ENCODE measurements around the gene DHRS1. TPM values are rescaled to one million over a fixed set of nuclear protein-coding genes. Genes with fewer than 3 reads are reported as not detected.

The DHRS1 gene
- total and polyA plus RNA-seq, 2 of the 4 experiments (the other 2 are of a cell fraction): 15.8 to 38.6 TPM

GRCh38 chr14:24298892-24299254 lies 707 bp downstream of the DHRS1 start:
- Histone ChIP-seq H3K79me1 (ENCODE audit: low read depth in 1 of 2, low read length in 2 of 2) (peaks cover 24 to 56% of the 10 kb centered on the region in 2 experiments), H2BK5ac (ENCODE audit: low read depth, low read length, poor library complexity, severe bottlenecking) (no peak overlapping the region), H3K4me3 (ENCODE audit: insufficient read depth, low read depth, low read length) (peak overlapping the region; percentile 63), H3K9me3 (ENCODE audit: control insufficient read depth, insufficient read depth, low read length) (no peaks in the 10 kb centered on the region), H3K4ac (ENCODE audit: low read depth, low read length) (peak overlapping the region; percentile 89), H2BK20ac (ENCODE audit: low read depth, low read length) (no peak overlapping the region), H3K56ac (ENCODE audit: extremely low read depth, insufficient read depth, low read length) (no peak overlapping the region), H3K14ac (replicated peaks; ENCODE audit: low read depth, low read length) (peak overlapping the region; percentile 77; the same call in 1 of the 2 replicates), H3K27me3 (ENCODE audit: control insufficient read depth, insufficient read depth, low read length) (no peaks in the 10 kb centered on the region), H3K9me1 (ENCODE audit: insufficient read depth, low read length) (no peaks in the 10 kb centered on the region), H4K8ac (ENCODE audit: low read depth in 2 of 2, low read length in 2 of 2) (peak overlapping the region; percentile 17 to 94; a peak in 2 of 4 replicates), H2AFZ (replicated peaks; ENCODE audit: low read length, poor library complexity) (peak overlapping the region; percentile 98), H4K20me1 (ENCODE audit: insufficient read depth, low read length) (no peaks in the 10 kb centered on the region), H3K27ac (ENCODE audit: insufficient read depth, low read length) (no peak overlapping the region; the same call in 1 of the 2 replicates), H3K23ac (ENCODE audit: low read depth, low read length) (no peak overlapping the region; the same call in 1 of the 2 replicates), H2AK5ac (ENCODE audit: low read depth, low read length) (0 out of 2 replicates have a peak overlapping the region, but pooled peaks have one; percentile 7), H3K36me3 (ENCODE audit: control insufficient read depth, insufficient read depth, low read length) (peaks cover 25% of the 10 kb centered on the region), H4K91ac (ENCODE audit: insufficient read depth, low read depth, low read length) (peak overlapping the region; percentile 72; the same call in 1 of the 2 replicates), H2BK120ac (ENCODE audit: low read depth, low read length) (no peak overlapping the region), H4K5ac (ENCODE audit: low read depth, low read length) (no peak overlapping the region), H3K4me1 (ENCODE audit: control insufficient read depth, insufficient read depth, low read length) (peaks cover 9% of the 10 kb centered on the region), H2AK9ac (replicated peaks; ENCODE audit: low read depth, low read length, poor library complexity) (peak overlapping the region; percentile 97), H3K9ac (ENCODE audit: low read depth, low read length) (peak overlapping the region; percentile 69), H3K18ac (ENCODE audit: low read depth, low read length) (no peak overlapping the region), H3K4me2 (ENCODE audit: low read depth, low read length) (peak overlapping the region; percentile 49), H2BK15ac (ENCODE audit: low read depth, low read length) (no peak overlapping the region)
- ChIA-PET POLR2A (ENCODE audit: unreplicated experiment) (no interaction called here), CTCF (interaction anchor here (0.6 to 3.0 kb wide), 3 partner anchors 9 to 125 kb away, joined by 3 to 20 read pairs (median 6); partner anchors contain the start of genes CIDEB and LTB4R2)
- BruUV-seq (replicated peaks): TSS peak; percentile 36
- TF ChIP-seq BHLHE40 (IDR thresholded peaks at IDR 0.05; ENCODE audit: low read depth, low read length) (no peak), FOS (IDR thresholded peaks at IDR 0.05; ENCODE audit: low read depth, low read length) (no peak), RCOR1 (IDR thresholded peaks at IDR 0.05; ENCODE audit: insufficient replicate concordance, low read length) (no peak), MXI1 (IDR thresholded peaks at IDR 0.05; ENCODE audit: borderline replicate concordance, low read depth, low read length) (no peak), NFE2L2 (IDR thresholded peaks at IDR 0.05; ENCODE audit: low read depth, low read length) (no peak), MAFK (IDR thresholded peaks at IDR 0.05; ENCODE audit: low read depth, low read length) (no peak)
- TF ChIP-seq, protein P1, sequence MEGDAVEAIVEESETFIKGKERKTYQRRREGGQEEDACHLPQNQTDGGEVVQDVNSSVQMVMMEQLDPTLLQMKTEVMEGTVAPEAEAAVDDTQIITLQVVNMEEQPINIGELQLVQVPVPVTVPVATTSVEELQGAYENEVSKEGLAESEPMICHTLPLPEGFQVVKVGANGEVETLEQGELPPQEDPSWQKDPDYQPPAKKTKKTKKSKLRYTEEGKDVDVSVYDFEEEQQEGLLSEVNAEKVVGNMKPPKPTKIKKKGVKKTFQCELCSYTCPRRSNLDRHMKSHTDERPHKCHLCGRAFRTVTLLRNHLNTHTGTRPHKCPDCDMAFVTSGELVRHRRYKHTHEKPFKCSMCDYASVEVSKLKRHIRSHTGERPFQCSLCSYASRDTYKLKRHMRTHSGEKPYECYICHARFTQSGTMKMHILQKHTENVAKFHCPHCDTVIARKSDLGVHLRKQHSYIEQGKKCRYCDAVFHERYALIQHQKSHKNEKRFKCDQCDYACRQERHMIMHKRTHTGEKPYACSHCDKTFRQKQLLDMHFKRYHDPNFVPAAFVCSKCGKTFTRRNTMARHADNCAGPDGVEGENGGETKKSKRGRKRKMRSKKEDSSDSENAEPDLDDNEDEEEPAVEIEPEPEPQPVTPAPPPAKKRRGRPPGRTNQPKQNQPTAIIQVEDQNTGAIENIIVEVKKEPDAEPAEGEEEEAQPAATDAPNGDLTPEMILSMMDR (conservative IDR thresholded peaks at IDR 0.05; ENCODE audit: low read depth, low read length): no peak
- TF ChIP-seq, protein P2, sequence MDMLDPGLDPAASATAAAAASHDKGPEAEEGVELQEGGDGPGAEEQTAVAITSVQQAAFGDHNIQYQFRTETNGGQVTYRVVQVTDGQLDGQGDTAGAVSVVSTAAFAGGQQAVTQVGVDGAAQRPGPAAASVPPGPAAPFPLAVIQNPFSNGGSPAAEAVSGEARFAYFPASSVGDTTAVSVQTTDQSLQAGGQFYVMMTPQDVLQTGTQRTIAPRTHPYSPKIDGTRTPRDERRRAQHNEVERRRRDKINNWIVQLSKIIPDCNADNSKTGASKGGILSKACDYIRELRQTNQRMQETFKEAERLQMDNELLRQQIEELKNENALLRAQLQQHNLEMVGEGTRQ (IDR thresholded peaks at IDR 0.05; ENCODE audit: low read depth, low read length): no peak
- dilution Hi-C loops (cut with HindIII; ENCODE audit: low sequenced_read_pairs, unreplicated experiment) (no loop called here), in situ Hi-C loops (cut with MboI; ENCODE audit: low sequenced_read_pairs) (loop anchor here (5.0 kb wide), 1 partner anchor 57 kb away; the partner anchor contains the start of gene TINF2), intact Hi-C loops (cut with micrococcal nuclease) (loop anchor here (1.0 to 10.0 kb wide), 3 partner anchors 57 to 314 kb away; partner anchors contain the start of genes CHMP4A, DHRS4L2 and TINF2)
- 69% methylated on average over 4 of the region's 7 CpGs; no CpG with 5 or more reads in 1 of the 2 experiments for WGBS, 2 experiments (ENCODE audit: extremely low coverage in 2 of 2, insufficient read length in 1 of 2)
- ATAC-seq (ENCODE audit: low read depth) (peak; percentile 46), DNase-seq (peak; percentile 77)
